ENCODE measurements around the gene RFC4. TPM values are rescaled to one million over a fixed set of nuclear protein-coding genes. Genes with fewer than 3 reads are reported as not detected.

The RFC4 gene
- total RNA-seq, 1 experiment from 2014 or later = 107 TPM

GRCh38 chr3:186826410-186826975, 20.2 kb upstream of the RFC4 start:
- no TSS peak for BruUV-seq (replicated peaks)
- Mint-ChIP-seq H3K36me3 (ENCODE audit: insufficient read depth, unreplicated experiment) (peaks cover 26% of the 10 kb centered on the region), H3K27ac (ENCODE audit: unreplicated experiment) (no peak overlapping the region), H3K4me3 (ENCODE audit: low read depth, unreplicated experiment) (peak overlapping the region; percentile 55), H3K4me1 (ENCODE audit: low read depth, unreplicated experiment) (peaks cover 33% of the 10 kb centered on the region), H3K9me3 (ENCODE audit: low read depth, unreplicated experiment) (no peaks in the 10 kb centered on the region), H3K27me3 (ENCODE audit: unreplicated experiment) (peaks cover 77% of the 10 kb centered on the region)
- CTCF ChIA-PET = interaction anchor here (1.2 to 1.5 kb wide), 2 partner anchors 12 to 853 kb away, joined by 3 read pairs; no protein-coding TSS in a partner anchor
- TF ChIP-seq CTCF (IDR thresholded peaks at IDR 0.05; ENCODE audit: unreplicated experiment) = peak; percentile 23
- DNase-seq = no peak
- intact Hi-C loops (cut with micrococcal nuclease; ENCODE audit: unreplicated experiment) = loop anchor here (10.0 kb wide), 1 partner anchor 412 kb away; no protein-coding TSS in a partner anchor

- peaks cover 72% of the 10 kb centered on the region for H3K27me3 Mint-ChIP-seq (ENCODE audit: unreplicated experiment)
- BruUV-seq (replicated peaks) = no TSS peak
Observed at GRCh38 chr3:186825872-186826409, 19.7 kb upstream of the RFC4 start.

DNA sequence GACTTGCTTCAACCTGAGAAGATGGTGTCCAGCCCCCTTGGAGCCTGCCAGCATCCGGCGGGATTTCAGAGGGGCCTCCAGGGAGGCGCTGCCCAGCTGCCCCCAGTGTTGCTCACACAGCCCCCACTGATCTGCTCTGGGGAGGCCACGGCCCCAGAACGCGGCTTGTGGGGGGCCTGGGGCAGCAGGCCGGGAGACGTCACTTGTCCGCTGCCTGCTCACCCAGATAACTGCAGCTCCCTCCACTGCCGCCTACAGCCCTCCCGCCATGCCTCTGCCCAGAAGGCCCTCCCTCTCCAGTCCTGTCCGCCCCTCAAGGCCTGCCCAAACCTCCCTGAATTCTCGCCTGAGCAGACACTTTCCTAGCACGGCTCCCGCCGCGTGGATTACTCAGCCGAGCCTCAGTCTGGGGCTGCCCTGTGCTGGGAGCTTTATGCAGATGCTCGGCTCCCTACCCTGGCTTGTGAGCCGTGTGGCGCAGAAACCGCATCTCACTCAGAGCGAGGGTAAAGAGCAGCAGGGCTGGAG, 19.1 kb upstream of the RFC4 start:
- BruUV-seq (replicated peaks) = no TSS peak
- intact Hi-C loops (cut with micrococcal nuclease; ENCODE audit: unreplicated experiment) = loop anchor here (10.0 kb wide), 1 partner anchor 411 kb away; no protein-coding TSS in a partner anchor
- Mint-ChIP-seq H3K36me3 (ENCODE audit: insufficient read depth, unreplicated experiment) (peaks cover 26% of the 10 kb centered on the region), H3K4me1 (ENCODE audit: low read depth, unreplicated experiment) (peaks cover 33% of the 10 kb centered on the region), H3K4me3 (ENCODE audit: low read depth, unreplicated experiment) (peak overlapping the region; percentile 55), H3K27me3 (ENCODE audit: unreplicated experiment) (peaks cover 66% of the 10 kb centered on the region), H3K27ac (ENCODE audit: unreplicated experiment) (no peak overlapping the region), H3K9me3 (ENCODE audit: low read depth, unreplicated experiment) (no peaks in the 10 kb centered on the region)
- CTCF ChIA-PET = interaction anchor here (0.6 kb wide), 1 partner anchor 260 kb away, joined by 7 read pairs; no protein-coding TSS in a partner anchor
- peak; percentile 38 for DNase-seq
- no peak for TF ChIP-seq CTCF (IDR thresholded peaks at IDR 0.05; ENCODE audit: unreplicated experiment)

More at GRCh38 chr3:186825872-186826409, 19.7 kb upstream of the RFC4 start:
- Mint-ChIP-seq H3K4me3 (ENCODE audit: low read depth, unreplicated experiment) (peak overlapping the region; percentile 55), H3K4me1 (ENCODE audit: low read depth, unreplicated experiment) (peaks cover 33% of the 10 kb centered on the region), H3K27ac (ENCODE audit: unreplicated experiment) (no peak overlapping the region), H3K9me3 (ENCODE audit: low read depth, unreplicated experiment) (no peaks in the 10 kb centered on the region), H3K36me3 (ENCODE audit: insufficient read depth, unreplicated experiment) (peaks cover 26% of the 10 kb centered on the region)
- intact Hi-C loops (cut with micrococcal nuclease; ENCODE audit: unreplicated experiment) = loop anchor here (10.0 kb wide), 1 partner anchor 411 kb away; no protein-coding TSS in a partner anchor
- TF ChIP-seq CTCF (IDR thresholded peaks at IDR 0.05; ENCODE audit: unreplicated experiment) = no peak
- CTCF ChIA-PET = no interaction called here
- DNase-seq = no peak

- CTCF ChIA-PET = interaction anchor here (0.6 kb wide), 1 partner anchor 261 kb away, joined by 7 read pairs; no protein-coding TSS in a partner anchor
- Mint-ChIP-seq H3K27ac (ENCODE audit: unreplicated experiment) (no peak overlapping the region), H3K4me1 (ENCODE audit: low read depth, unreplicated experiment) (peaks cover 33% of the 10 kb centered on the region), H3K36me3 (ENCODE audit: insufficient read depth, unreplicated experiment) (peaks cover 26% of the 10 kb centered on the region), H3K9me3 (ENCODE audit: low read depth, unreplicated experiment) (no peaks in the 10 kb centered on the region), H3K27me3 (ENCODE audit: unreplicated experiment) (peaks cover 58% of the 10 kb centered on the region), H3K4me3 (ENCODE audit: low read depth, unreplicated experiment) (peak overlapping the region; percentile 55)
- intact Hi-C loops (cut with micrococcal nuclease; ENCODE audit: unreplicated experiment) = loop anchor here (10.0 kb wide), 1 partner anchor 410 kb away; no protein-coding TSS in a partner anchor
- no peak for TF ChIP-seq CTCF (IDR thresholded peaks at IDR 0.05; ENCODE audit: unreplicated experiment)
- BruUV-seq (replicated peaks) = no TSS peak
- no peak for DNase-seq
Observed at GRCh38 chr3:186824430-186825139, 18.3 kb upstream of the RFC4 start.
